ENCODE results near the gene ABCA10. TPM values are rescaled to one million over a fixed set of nuclear protein-coding genes. Genes with fewer than 3 reads are reported as not detected.

Gene ABCA10
- total and polyA plus RNA-seq, 5 experiments from 2014 or later = 3.2 to 5.5 TPM; not detected in 3

GRCh38 chr17:69239611-69240600 lies 11.3 kb upstream of the ABCA10 start:
- ATAC-seq (no peak), DNase-seq (no peak)
- POLR2A ChIA-PET = no interaction called here
- Mint-ChIP-seq H3K9me3 (peaks cover 0 to 4% (median 0%) of the 10 kb centered on the region in 9 donors), H3K4me3 (no peak overlapping the region), H3K36me3 (peaks cover 5 to 23% (median 9%) of the 10 kb centered on the region in 3 donors), H3K27ac (peak overlapping the region in 1 of 10 donors; percentile 39), H3K27me3 (no peaks in the 10 kb centered on the region), H3K4me1 (peaks cover 0 to 5% (median 1%) of the 10 kb centered on the region in 4 donors)

- DNase-seq (no peak), ATAC-seq (no peak)
- H3K27me3 Mint-ChIP-seq = no peaks in the 10 kb centered on the region
- H3K9me3 Mint-ChIP-seq = peaks cover 2 to 25% (median 16%) of the 10 kb centered on the region in 9 donors
- H3K27ac Mint-ChIP-seq = no peak overlapping the region
- no peak overlapping the region for H3K4me3 Mint-ChIP-seq
- POLR2A ChIA-PET = no interaction called here
- peaks cover 12 to 18% (median 15%) of the 10 kb centered on the region in 3 donors for H3K36me3 Mint-ChIP-seq
- H3K4me1 Mint-ChIP-seq = peaks cover 0 to 5% (median 1%) of the 10 kb centered on the region in 4 donors
These were observed 8.3 kb upstream of the ABCA10 start for GRCh38 chr17:69236946-69237345.

DNA sequence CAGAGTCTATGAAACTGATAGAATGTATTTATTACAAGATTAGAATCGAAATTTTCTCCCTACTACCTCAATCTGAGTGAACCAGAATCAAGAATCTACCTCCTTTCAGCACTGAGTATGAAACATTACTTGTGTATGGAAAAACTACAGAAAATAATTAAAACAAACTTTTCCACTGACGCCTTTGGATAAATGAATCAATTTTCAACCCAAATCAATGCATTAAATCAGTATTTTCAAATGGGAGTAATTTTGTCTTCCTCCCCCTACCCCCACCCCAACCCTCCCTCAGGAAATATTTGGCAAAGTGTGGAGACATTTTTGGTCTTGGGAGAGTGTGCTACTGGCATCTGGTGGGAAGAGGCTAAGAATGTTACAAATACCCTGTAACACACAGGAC lies 7.8 kb upstream of the ABCA10 start:
- POLR2A ChIA-PET = no interaction called here
- peaks cover 12 to 17% (median 14%) of the 10 kb centered on the region in 3 donors for H3K36me3 Mint-ChIP-seq
- peaks cover 2 to 29% (median 21%) of the 10 kb centered on the region in 9 donors for H3K9me3 Mint-ChIP-seq
- H3K27me3 Mint-ChIP-seq = no peaks in the 10 kb centered on the region
- H3K27ac Mint-ChIP-seq = no peak overlapping the region
- DNase-seq (no peak), ATAC-seq (no peak)
- H3K4me1 Mint-ChIP-seq = peaks cover 0 to 5% (median 1%) of the 10 kb centered on the region in 4 donors
- H3K4me3 Mint-ChIP-seq = no peak overlapping the region

DNA sequence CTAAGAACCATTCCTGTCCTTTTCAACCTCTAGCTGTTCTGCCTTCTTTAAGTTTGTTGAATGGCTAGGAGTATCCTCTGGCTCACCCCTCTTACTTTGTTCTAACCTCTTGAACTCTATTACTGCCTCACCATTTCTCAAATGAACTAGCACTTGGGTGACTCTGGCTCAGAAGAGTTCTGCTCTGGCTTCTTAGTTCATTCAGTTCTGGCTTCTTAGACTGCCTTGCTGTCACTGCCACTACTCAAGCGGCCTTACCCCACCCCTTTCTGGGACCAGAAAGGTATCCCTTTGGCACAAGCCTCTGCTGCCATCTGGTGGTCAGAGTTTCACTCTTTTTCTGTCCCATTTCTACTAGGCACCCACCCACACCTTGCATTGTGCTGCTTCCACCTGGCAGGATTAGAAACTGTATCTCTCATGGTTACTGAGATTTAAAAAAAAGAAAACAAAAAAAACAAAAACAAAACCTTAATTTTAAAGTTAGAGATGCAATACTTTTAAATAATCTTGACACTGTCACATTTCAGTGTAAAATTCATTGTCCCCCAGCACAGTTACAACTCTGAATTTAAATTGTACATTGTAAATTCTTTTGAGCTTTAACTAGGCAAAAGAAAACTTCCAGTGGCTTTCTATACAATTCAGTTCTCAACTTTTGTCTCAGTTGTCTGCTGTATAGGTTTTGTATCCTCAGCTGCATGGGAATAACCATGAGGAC lies 6.9 kb upstream of the ABCA10 start:
- DNase-seq (peak; percentile 15 to 75 (median 52)), ATAC-seq (peak; percentile 65 to 67)
- Mint-ChIP-seq H3K9me3 (peaks cover 7 to 37% (median 27%) of the 10 kb centered on the region in 9 donors), H3K4me1 (peaks cover 0 to 5% (median 1%) of the 10 kb centered on the region in 4 donors), H3K27ac (no peak overlapping the region), H3K27me3 (no peaks in the 10 kb centered on the region), H3K4me3 (no peak overlapping the region), H3K36me3 (peaks cover 5 to 13% (median 10%) of the 10 kb centered on the region in 3 donors)
- POLR2A ChIA-PET = no interaction called here

DNA sequence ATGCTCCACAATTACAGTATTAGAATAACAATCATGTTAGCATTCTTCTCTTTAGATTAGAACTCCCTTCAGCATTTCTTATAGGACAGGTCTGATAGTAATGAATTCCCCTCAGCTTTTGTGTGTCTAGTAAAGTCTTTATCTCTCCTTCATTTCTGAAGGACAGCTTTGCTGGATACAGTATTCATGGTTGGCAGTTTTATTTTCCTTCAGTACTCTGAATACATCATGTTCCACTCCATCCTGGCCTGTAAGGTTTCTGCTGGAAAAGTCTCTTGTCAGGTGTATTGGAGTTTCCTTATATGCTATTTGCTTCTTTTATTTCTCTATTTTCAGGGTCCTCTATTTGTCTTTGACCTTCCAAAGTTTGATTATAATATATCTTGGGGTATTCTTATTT lies 4.0 kb upstream of the ABCA10 start:
- POLR2A ChIA-PET = no interaction called here
- H3K27ac Mint-ChIP-seq = no peak overlapping the region
- H3K4me3 Mint-ChIP-seq = no peak overlapping the region
- peaks cover 0 to 13% (median 6%) of the 10 kb centered on the region in 3 donors for H3K36me3 Mint-ChIP-seq
- no peak for ATAC-seq
- H3K4me1 Mint-ChIP-seq = peaks cover 0 to 12% (median 3%) of the 10 kb centered on the region in 4 donors
- no peaks in the 10 kb centered on the region for H3K27me3 Mint-ChIP-seq
- DNase-seq = no peak
- H3K9me3 Mint-ChIP-seq = peaks cover 7 to 41% (median 27%) of the 10 kb centered on the region in 9 donors

DNA sequence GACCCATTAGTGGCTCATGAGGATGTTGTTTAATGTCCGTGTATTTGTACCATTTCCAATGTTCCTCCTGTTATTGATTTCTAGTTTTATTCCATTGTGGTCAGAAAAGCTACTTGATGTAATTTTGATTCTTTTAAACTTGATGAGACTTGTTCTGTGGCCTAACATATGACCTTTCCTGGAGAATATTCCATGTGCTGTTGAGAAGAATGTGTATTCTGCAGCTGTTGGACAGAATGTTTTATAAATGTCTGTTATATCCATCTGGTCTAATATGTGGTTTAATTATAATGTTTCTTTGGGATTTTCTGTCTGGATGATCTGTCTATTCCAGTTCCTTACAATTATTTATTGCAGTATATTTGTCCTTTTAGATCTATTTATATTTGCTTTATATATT lies 2.9 kb upstream of the ABCA10 start:
- Mint-ChIP-seq H3K27ac (no peak overlapping the region), H3K9me3 (peaks cover 7 to 41% (median 27%) of the 10 kb centered on the region in 9 donors), H3K4me1 (peaks cover 0 to 16% (median 5%) of the 10 kb centered on the region in 4 donors), H3K4me3 (no peak overlapping the region), H3K27me3 (no peaks in the 10 kb centered on the region), H3K36me3 (peaks cover 0 to 13% (median 6%) of the 10 kb centered on the region in 3 donors)
- ATAC-seq (no peak), DNase-seq (no peak)
- POLR2A ChIA-PET = no interaction called here

DNA sequence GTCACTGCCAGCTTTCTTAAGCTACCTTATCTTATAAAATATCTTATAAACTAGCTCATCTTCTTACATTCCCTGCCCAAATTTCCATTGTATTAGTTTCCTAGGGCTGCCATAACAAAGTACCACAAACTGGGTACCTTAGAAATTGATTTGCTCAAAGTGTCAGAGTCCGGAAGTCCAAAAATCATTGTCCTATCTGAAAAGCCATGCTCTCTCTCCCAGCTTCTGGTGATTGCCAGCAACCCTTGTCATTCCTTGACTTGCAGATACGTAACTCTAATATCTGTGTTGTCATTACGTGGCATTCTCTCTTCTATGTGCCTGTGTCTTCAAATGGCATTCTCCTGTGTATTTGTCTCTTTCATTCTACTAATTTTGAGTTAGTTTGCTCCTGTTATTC lies 2.3 kb upstream of the ABCA10 start:
- peaks cover 0 to 16% (median 5%) of the 10 kb centered on the region in 4 donors for H3K4me1 Mint-ChIP-seq
- no peaks in the 10 kb centered on the region for H3K27me3 Mint-ChIP-seq
- ATAC-seq (no peak), DNase-seq (no peak)
- H3K36me3 Mint-ChIP-seq = peaks cover 0 to 13% (median 6%) of the 10 kb centered on the region in 3 donors
- no peak overlapping the region for H3K27ac Mint-ChIP-seq
- H3K9me3 Mint-ChIP-seq = peaks cover 7 to 41% (median 27%) of the 10 kb centered on the region in 9 donors
- peak overlapping the region in 1 of 10 donors; percentile 34 for H3K4me3 Mint-ChIP-seq
- POLR2A ChIA-PET = no interaction called here

DNA sequence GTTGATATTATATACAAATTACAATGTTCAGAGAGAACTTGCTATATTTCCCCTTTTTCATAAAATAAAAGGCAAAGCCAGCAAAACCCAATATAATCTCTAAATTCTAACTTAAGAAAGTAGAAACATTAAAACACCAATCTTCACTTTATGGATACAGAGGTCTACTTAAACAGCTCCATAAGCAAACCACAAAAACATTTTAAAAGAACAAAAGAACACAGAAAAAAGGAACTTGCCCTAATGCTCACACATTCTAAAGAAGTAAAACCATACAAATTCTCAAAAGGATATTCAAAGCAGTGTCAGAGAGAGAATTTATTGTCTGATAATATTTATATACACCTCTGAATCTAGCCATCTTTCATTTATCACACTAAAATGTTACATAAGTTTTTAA lies 606 bp downstream of the ABCA10 start:
- no peak for ATAC-seq
- no peak overlapping the region for H3K4me3 Mint-ChIP-seq
- POLR2A ChIA-PET = no interaction called here

DNA sequence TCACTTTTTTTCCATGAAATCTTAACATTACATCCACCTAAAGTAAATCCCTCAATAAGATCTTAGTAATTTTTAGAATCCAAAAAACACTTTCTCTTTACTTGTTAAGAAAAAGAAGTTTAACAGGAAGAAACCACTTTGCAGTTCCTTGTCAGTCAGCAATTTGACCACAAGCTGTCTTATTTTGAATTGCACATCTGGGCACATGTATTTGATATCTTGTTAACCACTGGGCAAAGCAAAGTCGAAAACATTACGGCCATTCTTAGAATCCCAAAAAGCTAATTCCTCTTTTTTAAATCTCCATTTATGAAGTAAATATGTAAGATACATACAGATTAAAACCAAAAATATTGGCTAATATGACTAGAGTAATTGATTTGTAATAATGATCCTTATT lies 1.1 kb downstream of the ABCA10 start:
- Mint-ChIP-seq H3K27me3 (no peaks in the 10 kb centered on the region), H3K36me3 (peaks cover 0 to 4% (median 0%) of the 10 kb centered on the region in 3 donors), H3K4me1 (peaks cover 4 to 27% (median 14%) of the 10 kb centered on the region in 4 donors), H3K4me3 (no peak overlapping the region), H3K27ac (no peak overlapping the region), H3K9me3 (peaks cover 4 to 26% (median 15%) of the 10 kb centered on the region in 9 donors)
- ATAC-seq (no peak), DNase-seq (no peak)
- POLR2A ChIA-PET = no interaction called here

More for the DNA sequence above, 606 bp downstream of the ABCA10 start:
- Mint-ChIP-seq H3K27me3 (no peaks in the 10 kb centered on the region), H3K4me1 (peaks cover 4 to 25% (median 11%) of the 10 kb centered on the region in 4 donors), H3K36me3 (peaks cover 0 to 9% (median under 1%) of the 10 kb centered on the region in 3 donors), H3K27ac (peak overlapping the region in 1 of 10 donors; percentile 9), H3K9me3 (peaks cover 5 to 31% (median 20%) of the 10 kb centered on the region in 9 donors)
- DNase-seq = no peak

GRCh38 chr17:69223809-69224208 lies 4.8 kb downstream of the ABCA10 start:
- Mint-ChIP-seq H3K27me3 (no peaks in the 10 kb centered on the region), H3K27ac (peak overlapping the region in 3 of 10 donors; percentile 0 to 68 (median 22)), H3K36me3 (peaks cover 9 to 12% (median 12%) of the 10 kb centered on the region in 3 donors), H3K9me3 (no peaks in the 10 kb centered on the region), H3K4me3 (no peak overlapping the region), H3K4me1 (peaks cover 4 to 24% (median 14%) of the 10 kb centered on the region in 4 donors)
- ATAC-seq (no peak), DNase-seq (no peak)
- POLR2A ChIA-PET = no interaction called here

GRCh38 chr17:69222707-69223258 lies 5.8 kb downstream of the ABCA10 start:
- POLR2A ChIA-PET = no interaction called here
- H3K9me3 Mint-ChIP-seq = no peaks in the 10 kb centered on the region
- no peak for ATAC-seq
- no peak overlapping the region for H3K4me3 Mint-ChIP-seq
- no peaks in the 10 kb centered on the region for H3K27me3 Mint-ChIP-seq
- peaks cover 9 to 15% (median 12%) of the 10 kb centered on the region in 3 donors for H3K36me3 Mint-ChIP-seq
- DNase-seq = peak in 2 of 10 donors; percentile 3 to 13
- no peak overlapping the region for H3K27ac Mint-ChIP-seq
- peaks cover 4 to 20% (median 13%) of the 10 kb centered on the region in 4 donors for H3K4me1 Mint-ChIP-seq

- ATAC-seq (no peak), DNase-seq (no peak)
- no peak overlapping the region for H3K4me3 Mint-ChIP-seq
- no peak overlapping the region for H3K27ac Mint-ChIP-seq
- POLR2A ChIA-PET = no interaction called here
- H3K27me3 Mint-ChIP-seq = no peaks in the 10 kb centered on the region
- H3K9me3 Mint-ChIP-seq = no peaks in the 10 kb centered on the region
- peaks cover 9 to 15% (median 12%) of the 10 kb centered on the region in 3 donors for H3K36me3 Mint-ChIP-seq
- H3K4me1 Mint-ChIP-seq = peaks cover 4 to 15% (median 12%) of the 10 kb centered on the region in 4 donors
These were observed 8.5 kb downstream of the ABCA10 start for GRCh38 chr17:69220098-69220497.

Data from naive thymus-derived CD8-positive, alpha-beta T cell (primary cell).